ENCODE measurements around the gene UGT2A1.

UGT2A1 gene

GRCh38 chr4:69549651-69550050 lies 103.4 kb downstream of the UGT2A1 start:
- TF ChIP-seq ZFX (IDR thresholded peaks at IDR 0.05) (no peak), CTCF (conservative IDR thresholded peaks at IDR 0.05) (no peak)
- no peak overlapping the region for H3K27ac ChIP-seq

GRCh38 chr4:69546134-69546765 lies 106.8 kb downstream of the UGT2A1 start:
- H3K27ac ChIP-seq = no peak overlapping the region
- TF ChIP-seq ZFX (IDR thresholded peaks at IDR 0.05) = no peak
- no peak for TF ChIP-seq CTCF (conservative IDR thresholded peaks at IDR 0.05)
